GM10248 (cell line): ENCODE data around the gene JADE3.

Experiments used
- CTCF ChIA-PET: fragments of 300-600 bp; sonication (Branson Sonifier 250); formaldehyde crosslinking; extraction: SDS; loops from one replicate; lab custom pipeline; 2021; ENCODE audit warnings: antibody characterized with exemption; lab: Yijun Ruan, JAX
- POLR2A ChIA-PET: fragments of 350-650 bp; sonication (Branson Sonifier 250); formaldehyde crosslinking; extraction: SDS; loops from one replicate; lab custom pipeline; 2020; ENCODE audit warnings: antibody characterized with exemption; lab: Yijun Ruan, JAX
- DNase-seq: peaks from one replicate; pipeline ENCODE4 v3.0.0; 2012; ENCODE audit errors: extremely low spot score
- CTCF ChIP-seq: IDR thresholded peaks from 2 replicates; pipeline ENCODE4 v1.5.1; 2012; ENCODE audit warnings: mild to moderate bottlenecking, low read depth; ENCODE audit errors: extremely low read depth, missing control alignments, control extremely low read depth

Gene JADE3

GRCh38 chrX:46876901-46877300 is 35.3 kb upstream of the JADE3 start:
- DNase-seq, result no peak
- ChIA-PET CTCF (no interaction called here), POLR2A (no interaction called here)
- TF ChIP-seq CTCF, result no peak

GRCh38 chrX:46882266-46882665 is 30.0 kb upstream of the JADE3 start:
- no peak for TF ChIP-seq CTCF
- no peak for DNase-seq
- CTCF ChIA-PET, result interaction anchor here (1.1 to 2.2 kb wide), 2 partner anchors 21 to 149 kb away, joined by 3 to 7 read pairs; no protein-coding TSS in a partner anchor
- POLR2A ChIA-PET, result no interaction called here

GRCh38 chrX:46884799-46885198 is 27.4 kb upstream of the JADE3 start:
- no peak for DNase-seq
- CTCF ChIA-PET, result no interaction called here
- POLR2A ChIA-PET, result no interaction called here
- no peak for TF ChIP-seq CTCF

GRCh38 chrX:46898207-46898606 is 14.0 kb upstream of the JADE3 start:
- no peak for DNase-seq
- no peak for TF ChIP-seq CTCF
- POLR2A ChIA-PET, result no interaction called here
- CTCF ChIA-PET, result no interaction called here

GRCh38 chrX:46903458-46904242 is 8.6 kb upstream of the JADE3 start:
- DNase-seq, result peak; percentile 64
- peak; percentile 56 for TF ChIP-seq CTCF
- CTCF ChIA-PET, result interaction anchor here (0.7 to 2.0 kb wide), 18 partner anchors 9 to 190 kb away, joined by 3 to 14 read pairs (median 4); partner anchors contain the start of genes JADE3 and RP2
- POLR2A ChIA-PET, result no interaction called here

- ChIA-PET CTCF (interaction anchor here (0.9 to 2.0 kb wide), 7 partner anchors 8 to 187 kb away, joined by 3 to 14 read pairs (median 4); partner anchors contain the start of gene JADE3), POLR2A (no interaction called here)
- no peak for DNase-seq
- no peak for TF ChIP-seq CTCF
Measured at GRCh38 chrX:46904626-46905025, 7.6 kb upstream of the JADE3 start.
